H9 (cell line): ENCODE measurements around the gene TPRG1. TPM values are rescaled to one million over a fixed set of nuclear protein-coding genes. Genes with fewer than 3 reads are reported as not detected.
A peak's percentile ranks its signal among the peaks of the same experiment; 100 is the strongest.

Experiments used
- DNase-seq: peaks from one replicate; pipeline ENCODE4 v3.0.0-alpha.2; 2017
- H2AFZ ChIP-seq: one replicate; pipeline ENCODE4 v1.6.1; 2013; ENCODE audit warnings: mild to moderate bottlenecking, low read length, control low read depth, moderate library complexity
- H2AK5ac ChIP-seq: 2 replicates; pipeline ENCODE4 v1.6.1; 2013; ENCODE audit warnings: low read length, control low read depth, mixed read lengths; ENCODE audit not compliant: insufficient read length
- H2BK120ac ChIP-seq: one replicate; pipeline ENCODE4 v1.6.1; 2013; ENCODE audit warnings: low read depth, mild to moderate bottlenecking, low read length, control low read depth, inconsistent platforms; ENCODE audit not compliant: poor library complexity, severe bottlenecking
- H2BK12ac ChIP-seq: 2 replicates; pipeline ENCODE4 v1.6.1; 2013; ENCODE audit warnings: low read length, control low read depth, mixed read lengths, low read depth; ENCODE audit not compliant: insufficient read length
- H2BK15ac ChIP-seq: 2 replicates; pipeline ENCODE4 v1.6.1; 2013; ENCODE audit warnings: low read depth, low read length, control low read depth
- H2BK20ac ChIP-seq: one replicate; pipeline ENCODE4 v1.6.1; 2013; ENCODE audit warnings: low read depth, mild to moderate bottlenecking, low read length, control low read depth, inconsistent platforms; ENCODE audit not compliant: poor library complexity, severe bottlenecking
- H2BK5ac ChIP-seq: 2 replicates; pipeline ENCODE4 v1.6.1; 2013; ENCODE audit warnings: low read length, control low read depth, mixed read lengths; ENCODE audit not compliant: insufficient read length
- H3K14ac ChIP-seq: 2 replicates; pipeline ENCODE4 v1.6.1; 2013; ENCODE audit warnings: low read length, control low read depth; ENCODE audit not compliant: insufficient read depth
- H3K18ac ChIP-seq: 2 replicates; pipeline ENCODE4 v1.6.1; 2013; ENCODE audit warnings: low read depth, mild to moderate bottlenecking, mixed read lengths, low read length, control low read depth; ENCODE audit not compliant: insufficient read length
- H3K23ac ChIP-seq: 2 replicates; pipeline ENCODE4 v1.6.1; 2013; ENCODE audit warnings: low read length, control low read depth, mixed read lengths, low read depth; ENCODE audit not compliant: insufficient read length
- H3K23me2 ChIP-seq: 2 replicates; pipeline ENCODE4 v1.6.1; 2013; ENCODE audit warnings: low read depth, mild to moderate bottlenecking, mixed read lengths, low read length, control low read depth; ENCODE audit not compliant: insufficient read length, poor library complexity, severe bottlenecking
- H3K27ac ChIP-seq: 2 replicates; pipeline ENCODE4 v1.5.1; 2013; ENCODE audit warnings: low read length, control low read depth, mixed read lengths, low read depth; ENCODE audit not compliant: insufficient read length
- H3K27me3 ChIP-seq: 2 replicates; pipeline ENCODE4 v1.6.1; 2013; ENCODE audit warnings: low read length, control low read depth, inconsistent platforms; ENCODE audit not compliant: insufficient read depth
- H3K4ac ChIP-seq: 2 replicates; pipeline ENCODE4 v1.6.1; 2013; ENCODE audit warnings: low read depth, mild to moderate bottlenecking, control low read depth, inconsistent platforms, low read length, moderate library complexity
- H3K4me1 ChIP-seq: 2 replicates; pipeline ENCODE4 v1.6.1; 2013; ENCODE audit warnings: low read length, control low read depth, inconsistent platforms; ENCODE audit not compliant: insufficient read depth
- H3K4me2 ChIP-seq: 2 replicates; pipeline ENCODE4 v1.6.1; 2013; ENCODE audit warnings: low read length, control low read depth, mixed read lengths; ENCODE audit not compliant: insufficient read length, insufficient read depth
- H3K56ac ChIP-seq: 2 replicates; pipeline ENCODE4 v1.6.1; 2013; ENCODE audit warnings: low read depth, mild to moderate bottlenecking, mixed read lengths, low read length, control low read depth; ENCODE audit not compliant: insufficient read length
- H3K79me1 ChIP-seq: 2 replicates; pipeline ENCODE4 v1.6.1; 2013; ENCODE audit warnings: low read depth, mild to moderate bottlenecking, moderate library complexity, low read length, control low read depth, inconsistent platforms; ENCODE audit not compliant: insufficient read depth, poor library complexity, severe bottlenecking
- H3K79me2 ChIP-seq: 2 replicates; pipeline ENCODE4 v1.6.1; 2013; ENCODE audit warnings: low read length, control low read depth, inconsistent platforms; ENCODE audit not compliant: insufficient read depth
- H3K9ac ChIP-seq: 2 replicates; pipeline ENCODE4 v1.6.1; 2013; ENCODE audit warnings: low read length, control low read depth, mixed read lengths; ENCODE audit not compliant: insufficient read length; ENCODE audit errors: extremely low read depth
- H3K9me3 ChIP-seq: one replicate; pipeline ENCODE4 v1.6.1; 2013; ENCODE audit warnings: low read depth, low read length, inconsistent platforms; ENCODE audit not compliant: control insufficient read depth
- H3T11ph ChIP-seq: one replicate; pipeline ENCODE4 v1.6.1; 2013; ENCODE audit warnings: mild to moderate bottlenecking, low read length, control low read depth, inconsistent platforms
- H4K20me1 ChIP-seq: one replicate; pipeline ENCODE4 v1.6.1; 2013; ENCODE audit not compliant: control insufficient read depth, insufficient read length, insufficient read depth
- H4K5ac ChIP-seq: 2 replicates; pipeline ENCODE4 v1.6.1; 2013; ENCODE audit warnings: low read depth, mild to moderate bottlenecking, mixed read lengths, low read length, control low read depth; ENCODE audit not compliant: insufficient read length
- H4K8ac ChIP-seq: replicated peaks from 2 replicates; pipeline ENCODE4 v1.6.1; 2013; ENCODE audit warnings: low read length, control low read depth, mixed read lengths, low read depth; ENCODE audit not compliant: insufficient read length
- H4K91ac ChIP-seq: 2 replicates; pipeline ENCODE4 v1.6.1; 2013; ENCODE audit warnings: low read depth, mild to moderate bottlenecking, moderate library complexity, mixed read lengths, low read length, control low read depth; ENCODE audit not compliant: insufficient read length
- H3K27ac Mint-ChIP-seq, 3 experiments: 2 replicates in 2 of 3; 3 replicates in 1 of 3; pipeline ENCODE4 v1.8.0; 2020 to 2021; ENCODE audit warnings: mixed read lengths in 3 of 3, mild to moderate bottlenecking in 1 of 3, moderate library complexity in 1 of 3
- H3K27me3 Mint-ChIP-seq: 2 replicates; pipeline ENCODE4 v1.8.0; 2021; ENCODE audit warnings: low read depth, mild to moderate bottlenecking, moderate library complexity, mixed read lengths
- H3K36me3 Mint-ChIP-seq, 3 experiments: 2 replicates in 2 of 3; 3 replicates in 1 of 3; pipeline ENCODE4 v1.8.0; 2020 to 2021; ENCODE audit warnings: low read depth in 3 of 3, mixed read lengths in 3 of 3; ENCODE audit not compliant: insufficient read depth in 1 of 3
- H3K4me1 Mint-ChIP-seq, 2 experiments: 2 replicates each; pipeline ENCODE4 v1.8.0; 2020; ENCODE audit warnings: mixed read lengths in 2 of 2
- H3K4me3 Mint-ChIP-seq, 2 experiments: 2 replicates in 1 of 2; 3 replicates in 1 of 2; pipeline ENCODE4 v1.8.0; 2020 to 2021; ENCODE audit warnings: mild to moderate bottlenecking in 2 of 2, mixed read lengths in 2 of 2, moderate library complexity in 1 of 2
- H3K9me3 Mint-ChIP-seq, 2 experiments: 2 replicates in 1 of 2; 3 replicates in 1 of 2; pipeline ENCODE4 v1.8.0; 2020; ENCODE audit warnings: mild to moderate bottlenecking in 2 of 2, mixed read lengths in 2 of 2, moderate library complexity in 1 of 2
- CTCF ChIP-seq: fragments of 200-600 bp; sonication (generic); conservative IDR thresholded peaks from 3 replicates; pipeline ENCODE4 v1.8.0; 2021; ENCODE audit warnings: antibody characterized with exemption, mild to moderate bottlenecking
- WGBS: extraction: QIAGEN DNeasy Blood & Tissue Kit; methylation state at CpG from one replicate; pipeline ENCODE4 v1.1.7; 2013; ENCODE audit warnings: missing lambda C conversion rate, low lambda C conversion rate, mixed read lengths; ENCODE audit not compliant: insufficient read length; ENCODE audit errors: extremely low coverage; 5-methylcytosine and 5-hydroxymethylcytosine counted together
- total RNA-seq: library from RNA; stranded (reverse); gene quantifications from 2 replicates; pipeline ENCODE4 v1.2.1, GENCODE V29; 2021

TPRG1 gene
- total RNA-seq, 1 experiment from 2014 or later = 0.66 TPM

- WGBS = no CpG with 5 or more reads among the region's 7 CpGs
- H3K14ac ChIP-seq = peak overlapping the region; percentile 62; the same call in 1 of the 2 replicates
These were observed 96.3 kb downstream of the TPRG1 start for GRCh38 chr3:189267981-189268613.

More at GRCh38 chr3:189267981-189268613, 96.3 kb downstream of the TPRG1 start:
- Histone ChIP-seq H4K5ac (no peak overlapping the region), H3T11ph (peak overlapping the region; percentile 89), H2BK120ac (peak overlapping the region; percentile 89), H3K27ac (no peak overlapping the region), H3K4me2 (no peak overlapping the region), H3K18ac (peak overlapping the region; percentile 72), H3K4ac (no peak overlapping the region; the same call in 1 of the 2 replicates), H3K9me3 (no peaks in the 10 kb centered on the region), H4K91ac (no peak overlapping the region), H2AFZ (no peak overlapping the region), H3K79me1 (no peaks in the 10 kb centered on the region), H3K23ac (no peak overlapping the region), H2AK5ac (no peak overlapping the region), H3K56ac (no peak overlapping the region), H3K9ac (no peak overlapping the region), H3K23me2 (no peaks in the 10 kb centered on the region), H3K79me2 (no peaks in the 10 kb centered on the region), H2BK12ac (peak overlapping the region; percentile 84), H2BK20ac (no peak overlapping the region), H3K4me1 (no peaks in the 10 kb centered on the region), H3K27me3 (no peaks in the 10 kb centered on the region), H2BK15ac (no peak overlapping the region), H4K8ac (no peak overlapping the region), H2BK5ac (peak overlapping the region; percentile 50), H4K20me1 (no peaks in the 10 kb centered on the region)
- DNase-seq = peak; percentile 46
- H3K4me1 Mint-ChIP-seq = peaks cover 4 to 11% of the 10 kb centered on the region in 2 experiments; a peak in 3 of 4 replicates
- peak overlapping the region in 1 of 3 experiments; percentile 68; a peak in 2 of 7 replicates for H3K27ac Mint-ChIP-seq
- H3K9me3 Mint-ChIP-seq = no peaks in the 10 kb centered on the region
- H3K36me3 Mint-ChIP-seq = no peaks in the 10 kb centered on the region
- no peaks in the 10 kb centered on the region for H3K27me3 Mint-ChIP-seq
- no peak overlapping the region for H3K4me3 Mint-ChIP-seq
- peak; percentile 65 for TF ChIP-seq CTCF
